HG03025 (cell line): ENCODE results near the gene PAM.
"Not testable (repeated sequence)": the region's sequence is repeated elsewhere in the genome, so short reads cannot be mapped to it uniquely, and the experiment has no call there.

Experiments used
- ATAC-seq: cut with Tn5 transposase; IDR thresholded peaks from one replicate; pipeline ENCODE4 v1.9.1; 2021; ENCODE audit warnings: mild to moderate bottlenecking, moderate library complexity; ENCODE audit not compliant: unreplicated experiment, low FRiP score

PAM gene

GRCh38 chr5:103031607-103032006 is 276.5 kb downstream of the PAM start:
- ATAC-seq: no peak

GRCh38 chr5:103033696-103034095 is 278.6 kb downstream of the PAM start:
- ATAC-seq: no peak

- no peak for ATAC-seq
Measured at GRCh38 chr5:103034662-103035392, 279.7 kb downstream of the PAM start.

GRCh38 chr5:103035701-103036100 is 280.6 kb downstream of the PAM start:
- ATAC-seq: no peak

- ATAC-seq: no peak
Measured at GRCh38 chr5:103036601-103037000, 281.5 kb downstream of the PAM start.

GRCh38 chr5:103037673-103038455 is 282.8 kb downstream of the PAM start:
- no peak for ATAC-seq

GRCh38 chr5:103041071-103041676 is 286.1 kb downstream of the PAM start:
- ATAC-seq: no peak

- not testable (repeated sequence) for ATAC-seq
Measured at GRCh38 chr5:103046706-103047105, 291.6 kb downstream of the PAM start.

GRCh38 chr5:103057208-103058130 is 302.4 kb downstream of the PAM start:
- ATAC-seq: no peak

- ATAC-seq: no peak
Measured at GRCh38 chr5:103059525-103059924, 304.4 kb downstream of the PAM start.

- ATAC-seq: no peak
Measured at GRCh38 chr5:103060424-103060954, 305.4 kb downstream of the PAM start.

- ATAC-seq: no peak
Measured at GRCh38 chr5:103066326-103066725, 311.2 kb downstream of the PAM start.

- ATAC-seq: not testable (repeated sequence)
Measured at GRCh38 chr5:103073500-103073899, 318.4 kb downstream of the PAM start.

GRCh38 chr5:103075442-103075841 is 320.3 kb downstream of the PAM start:
- ATAC-seq: no peak
